Measurements from ENCODE around the gene PBLD. TPM values are rescaled to one million over a fixed set of nuclear protein-coding genes. Genes with fewer than 3 reads are reported as not detected.

Gene PBLD
- polyA plus RNA-seq, 3 donors: 1.5 to 3.4 (median 2.5) TPM

GRCh38 chr10:68342909-68343516, 10.3 kb upstream of the PBLD start:
- Histone ChIP-seq H3K4me1 (ENCODE audit: control insufficient read depth in 1 of 2, insufficient read depth in 2 of 2, low read length in 2 of 2) (no peaks in the 10 kb centered on the region), H3K36me3 (replicated peaks in 1 of 2; ENCODE audit: control insufficient read depth in 1 of 2, insufficient read depth in 2 of 2, low read length in 2 of 2) (peaks cover 75 to 78% of the 10 kb centered on the region in 2 donors), H3K9ac (ENCODE audit: insufficient read depth, low read length, poor library complexity, severe bottlenecking) (no peak overlapping the region), H3K79me2 (ENCODE audit: insufficient read depth, low read length) (peaks cover 43% of the 10 kb centered on the region), H3K4me3 (replicated peaks in 1 of 3; ENCODE audit: low read depth in 2 of 3, low read length in 3 of 3) (no peak overlapping the region), H3K9me3 (replicated peaks in 1 of 2; ENCODE audit: control insufficient read depth in 1 of 2, insufficient read depth in 1 of 2, low read length in 2 of 2) (no peaks in the 10 kb centered on the region), H3K4me2 (replicated peaks; ENCODE audit: extremely low read depth, low read length, poor library complexity, severe bottlenecking) (no peak overlapping the region), H4K20me1 (ENCODE audit: insufficient read depth, low read length) (peaks cover 78% of the 10 kb centered on the region), H3K27me3 (ENCODE audit: control insufficient read depth in 2 of 2, insufficient read depth in 2 of 2, low read length in 2 of 2) (no peaks in the 10 kb centered on the region), H2AFZ (ENCODE audit: insufficient read depth, low read depth, low read length, poor library complexity, severe bottlenecking) (no peak overlapping the region), H3K27ac (ENCODE audit: low read depth in 1 of 2, low read length in 2 of 2) (no peak overlapping the region)
- intact Hi-C loops (cut with micrococcal nuclease): no loop called here
- no peaks in the 10 kb centered on the region for H3K27me3 Mint-ChIP-seq (ENCODE audit: low read depth in 3 of 3)
- no peak for DNase-seq
- no peak overlapping the region for H3K4me3 Mint-ChIP-seq
- 100% methylated on average over 2 of the region's 3 CpGs for WGBS (ENCODE audit: insufficient coverage)
- H3K36me3 Mint-ChIP-seq: peaks cover 65 to 84% of the 10 kb centered on the region in 2 donors
- H3K4me1 Mint-ChIP-seq: no peaks in the 10 kb centered on the region
- no peak overlapping the region for H3K27ac Mint-ChIP-seq
- H3K9me3 Mint-ChIP-seq: no peaks in the 10 kb centered on the region
- no peak for TF ChIP-seq CTCF (IDR thresholded peaks at IDR 0.05)

- no peak overlapping the region for H3K4me3 ChIP-seq (replicated peaks in 1 of 3; ENCODE audit: low read depth in 2 of 3, low read length in 3 of 3)
- peaks cover 100% of the 10 kb centered on the region for H4K20me1 ChIP-seq (ENCODE audit: insufficient read depth, low read length)
- intact Hi-C loops (cut with micrococcal nuclease): no loop called here
- peaks cover 15 to 16% of the 10 kb centered on the region in 2 donors for H3K4me1 ChIP-seq (ENCODE audit: control insufficient read depth in 1 of 2, insufficient read depth in 2 of 2, low read length in 2 of 2)
- Mint-ChIP-seq H3K36me3 (peaks cover 69 to 73% of the 10 kb centered on the region in 2 donors), H3K9me3 (no peaks in the 10 kb centered on the region), H3K4me1 (peaks cover 23% of the 10 kb centered on the region), H3K4me3 (no peak overlapping the region), H3K27me3 (ENCODE audit: low read depth in 3 of 3) (no peaks in the 10 kb centered on the region), H3K27ac (peak overlapping the region in 2 of 7 donors; percentile 22 to 30)
- H3K9me3 ChIP-seq (replicated peaks in 1 of 2; ENCODE audit: control insufficient read depth in 1 of 2, insufficient read depth in 1 of 2, low read length in 2 of 2): no peaks in the 10 kb centered on the region
- WGBS (ENCODE audit: insufficient coverage): 90% methylated on average over 2 of the region's 8 CpGs
- H3K36me3 ChIP-seq (replicated peaks in 1 of 2; ENCODE audit: control insufficient read depth in 1 of 2, insufficient read depth in 2 of 2, low read length in 2 of 2): peaks cover 72 to 82% of the 10 kb centered on the region in 2 donors
- no peaks in the 10 kb centered on the region for H3K27me3 ChIP-seq (ENCODE audit: control insufficient read depth in 2 of 2, insufficient read depth in 2 of 2, low read length in 2 of 2)
- no peak overlapping the region for H3K4me2 ChIP-seq (replicated peaks; ENCODE audit: extremely low read depth, low read length, poor library complexity, severe bottlenecking)
- H2AFZ ChIP-seq (ENCODE audit: insufficient read depth, low read depth, low read length, poor library complexity, severe bottlenecking): no peak overlapping the region
- TF ChIP-seq CTCF (IDR thresholded peaks at IDR 0.05): no peak
- peaks cover 68% of the 10 kb centered on the region for H3K79me2 ChIP-seq (ENCODE audit: insufficient read depth, low read length)
- no peak overlapping the region for H3K27ac ChIP-seq (ENCODE audit: low read depth in 1 of 2, low read length in 2 of 2)
- H3K9ac ChIP-seq (ENCODE audit: insufficient read depth, low read length, poor library complexity, severe bottlenecking): no peak overlapping the region
- no peak for DNase-seq
These were observed 7.8 kb upstream of the PBLD start for GRCh38 chr10:68340358-68341080.
